ENCODE measurements around the gene NBPF3. TPM values are rescaled to one million over a fixed set of nuclear protein-coding genes. Genes with fewer than 3 reads are reported as not detected.
"Not testable (repeated sequence)": the region's sequence is repeated elsewhere in the genome, so short reads cannot be mapped to it uniquely, and the experiment has no call there.

Gene NBPF3, protein sequence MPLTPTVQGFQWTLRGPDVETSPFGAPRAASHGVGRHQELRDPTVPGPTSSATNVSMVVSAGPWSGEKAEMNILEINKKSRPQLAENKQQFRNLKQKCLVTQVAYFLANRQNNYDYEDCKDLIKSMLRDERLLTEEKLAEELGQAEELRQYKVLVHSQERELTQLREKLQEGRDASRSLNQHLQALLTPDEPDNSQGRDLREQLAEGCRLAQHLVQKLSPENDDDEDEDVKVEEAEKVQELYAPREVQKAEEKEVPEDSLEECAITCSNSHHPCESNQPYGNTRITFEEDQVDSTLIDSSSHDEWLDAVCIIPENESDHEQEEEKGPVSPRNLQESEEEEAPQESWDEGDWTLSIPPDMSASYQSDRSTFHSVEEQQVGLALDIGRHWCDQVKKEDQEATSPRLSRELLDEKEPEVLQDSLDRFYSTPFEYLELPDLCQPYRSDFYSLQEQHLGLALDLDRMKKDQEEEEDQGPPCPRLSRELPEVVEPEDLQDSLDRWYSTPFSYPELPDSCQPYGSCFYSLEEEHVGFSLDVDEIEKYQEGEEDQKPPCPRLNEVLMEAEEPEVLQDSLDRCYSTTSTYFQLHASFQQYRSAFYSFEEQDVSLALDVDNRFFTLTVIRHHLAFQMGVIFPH
- 10 to 100 TPM in 1 of 2 donors, 1 to 10 TPM in 1; 9.9 to 10.8 TPM for total RNA-seq

DNA sequence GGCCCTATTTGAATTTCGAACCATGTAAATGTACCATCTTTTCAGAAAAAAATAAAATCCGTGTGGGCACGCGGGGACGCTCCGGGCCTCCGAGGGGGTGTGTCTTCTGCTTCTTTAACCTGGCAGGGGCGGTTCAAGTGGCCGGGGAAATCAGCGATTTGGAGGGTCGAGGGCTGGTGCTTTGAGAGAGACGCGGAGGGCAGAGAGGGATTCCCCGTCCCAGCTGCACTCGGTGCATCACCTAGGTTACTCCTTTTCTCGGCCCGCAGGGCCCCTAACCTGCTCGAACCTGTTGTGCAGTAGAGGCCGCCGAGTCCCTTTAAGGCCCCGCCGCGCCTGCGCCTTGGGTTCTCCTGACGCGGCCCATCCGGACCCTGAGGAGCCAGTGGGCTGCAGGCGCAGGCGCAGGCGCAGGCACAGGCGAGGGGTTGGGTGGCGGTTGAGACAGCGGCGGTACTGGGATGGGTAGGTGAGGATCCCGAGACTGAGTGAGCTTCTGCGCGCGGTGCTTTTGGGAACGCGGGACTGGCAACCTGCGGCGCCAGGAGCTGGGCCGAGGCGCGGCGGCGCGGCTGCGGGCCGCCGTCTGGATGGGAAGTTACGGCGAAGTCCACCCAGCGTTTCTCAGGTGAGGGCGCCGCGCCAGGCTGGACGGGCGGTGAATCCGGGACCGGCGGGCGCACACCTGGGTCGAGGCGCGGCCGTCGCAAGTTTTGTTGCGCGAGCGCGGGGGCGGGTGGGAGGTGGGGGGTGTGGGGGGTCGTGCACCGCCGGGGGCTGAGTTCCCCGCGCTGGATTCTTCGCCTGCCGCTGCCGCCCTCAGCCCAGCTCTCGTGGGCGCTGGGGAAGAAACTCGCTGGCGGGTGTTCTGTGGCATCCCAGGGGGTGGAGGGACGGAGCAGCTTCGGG, at the start of gene NBPF3:
Gene NBPF3, plus strand, starts transcription at position 417 of the 909 bp plus-strand sequence. CDS start 4,950 bp downstream, outside the sequence.
- peaks cover 2% of the 10 kb centered on the region for H3K27me3 Mint-ChIP-seq
- H3K9me3 Mint-ChIP-seq, result no peaks in the 10 kb centered on the region
- peak; percentile 99 for ATAC-seq (replicated peaks)
- peak within 1 kb of the TSS; percentile 94 for H3K27ac Mint-ChIP-seq
- H3K4me3 Mint-ChIP-seq, result peak within 1 kb of the TSS; percentile 96
- peaks cover 9% of the 10 kb centered on the region for H3K4me1 Mint-ChIP-seq
- H3K36me3 Mint-ChIP-seq (ENCODE audit: low read depth), result peaks cover 5% of the 10 kb centered on the region

DNA sequence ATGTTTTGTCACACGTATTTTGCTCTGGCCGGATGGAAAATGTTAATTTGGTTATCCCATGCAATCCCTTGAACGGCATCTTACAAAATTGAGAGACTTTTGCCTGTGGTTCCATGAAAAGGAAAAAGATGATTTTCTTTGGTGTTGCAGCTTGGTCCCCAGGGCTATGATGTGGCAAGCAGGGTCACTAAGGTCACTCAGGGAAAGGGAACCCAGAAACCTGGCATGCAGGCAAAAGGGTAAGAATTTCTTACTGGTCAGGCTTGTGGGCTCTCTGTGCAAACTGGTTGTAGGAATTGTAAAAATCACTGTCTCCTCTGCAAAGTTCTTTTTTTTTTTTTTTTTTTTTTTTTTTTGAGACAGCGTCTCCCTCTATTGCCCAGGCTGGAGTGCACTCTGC, 48.4 kb upstream of the NBPF3 start:
- Mint-ChIP-seq H3K4me3 (no peak overlapping the region), H3K36me3 (ENCODE audit: low read depth) (no peaks in the 10 kb centered on the region), H3K27ac (no peak overlapping the region), H3K27me3 (peaks cover 10% of the 10 kb centered on the region), H3K4me1 (peaks cover 6% of the 10 kb centered on the region), H3K9me3 (no peaks in the 10 kb centered on the region)
- no peak for ATAC-seq (replicated peaks)

DNA sequence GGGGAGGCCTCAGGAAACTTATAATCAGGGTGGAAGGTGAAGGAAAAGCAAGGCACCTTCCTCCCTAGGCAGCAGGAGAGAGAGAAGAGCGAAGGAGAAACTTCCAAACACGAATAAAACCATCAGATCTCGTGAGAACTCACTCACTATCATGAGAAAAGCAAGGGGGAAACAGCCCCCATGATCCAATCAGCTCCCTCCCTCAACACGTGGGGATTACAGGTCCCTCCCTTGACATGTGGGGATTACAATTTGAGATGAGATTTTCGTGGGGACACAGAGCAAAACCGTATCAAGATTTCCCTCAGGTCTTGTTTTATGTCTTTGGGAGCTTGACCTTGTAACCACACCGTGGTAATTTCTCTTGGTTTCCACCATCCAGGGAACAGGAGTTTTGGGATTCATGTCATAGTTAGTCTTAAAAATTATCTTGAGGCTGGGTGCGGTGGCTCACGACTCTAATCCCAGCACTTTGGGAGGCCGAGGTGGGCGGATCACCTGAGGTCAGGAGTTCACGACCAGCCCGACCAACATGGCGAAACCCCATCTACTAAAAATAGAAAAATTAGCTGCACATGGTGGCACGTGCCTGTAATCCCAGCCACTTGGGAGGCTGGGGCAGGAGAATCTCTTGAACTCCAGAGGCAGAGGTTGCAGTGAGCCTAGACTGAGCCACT, 47.2 kb upstream of the NBPF3 start:
- H3K9me3 Mint-ChIP-seq, result no peaks in the 10 kb centered on the region
- H3K27me3 Mint-ChIP-seq, result peaks cover 10% of the 10 kb centered on the region
- no peak overlapping the region for H3K4me3 Mint-ChIP-seq
- H3K4me1 Mint-ChIP-seq, result peaks cover 6% of the 10 kb centered on the region
- ATAC-seq (replicated peaks), result no peak
- no peak overlapping the region for H3K27ac Mint-ChIP-seq
- no peaks in the 10 kb centered on the region for H3K36me3 Mint-ChIP-seq (ENCODE audit: low read depth)

DNA sequence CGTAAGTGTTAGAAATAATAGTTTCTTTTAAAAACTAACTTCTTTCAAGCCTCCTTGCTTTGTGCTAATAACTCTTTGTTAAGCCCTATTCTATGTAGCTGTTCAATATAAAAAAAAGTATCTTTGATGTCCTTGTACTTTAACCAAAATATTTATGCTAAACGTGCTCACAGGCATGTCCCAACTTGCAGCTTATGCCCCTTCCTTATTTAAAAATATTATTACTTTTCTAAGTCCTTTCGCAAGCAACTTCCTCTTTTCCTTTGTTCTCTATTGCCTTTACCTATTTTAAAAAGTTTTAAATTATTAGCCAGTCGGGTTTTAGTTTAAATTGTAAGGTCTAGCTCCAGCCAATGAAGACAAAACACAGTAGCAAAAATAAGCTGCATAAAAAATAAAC, 43.4 kb upstream of the NBPF3 start:
- Mint-ChIP-seq H3K4me3 (no peak overlapping the region), H3K27me3 (peaks cover 7% of the 10 kb centered on the region), H3K9me3 (no peaks in the 10 kb centered on the region), H3K36me3 (ENCODE audit: low read depth) (no peaks in the 10 kb centered on the region), H3K27ac (no peak overlapping the region), H3K4me1 (no peaks in the 10 kb centered on the region)
- ATAC-seq (replicated peaks), result no peak

DNA sequence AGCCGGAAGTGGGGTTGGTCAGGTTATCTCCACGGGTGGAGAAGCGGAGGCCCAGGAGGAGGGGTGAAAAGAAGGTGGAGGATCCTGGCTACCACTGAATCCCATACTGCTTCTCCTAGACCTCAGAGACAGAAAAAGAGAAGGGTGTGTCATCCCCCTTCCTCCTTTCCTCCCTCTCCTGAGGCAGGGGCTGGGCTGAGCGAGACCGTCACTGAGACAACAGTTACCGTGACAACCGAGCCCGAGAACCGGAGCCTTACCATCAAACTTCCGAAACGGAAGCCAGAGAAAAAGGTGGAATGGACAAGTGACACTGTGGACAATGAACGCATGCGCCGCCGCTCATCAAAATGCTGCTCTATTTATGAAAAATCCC, 42.1 kb upstream of the NBPF3 start:
- peak overlapping the region; percentile 87 for H3K27ac Mint-ChIP-seq
- peak; percentile 93 for ATAC-seq (replicated peaks)
- peak overlapping the region; percentile 71 for H3K4me3 Mint-ChIP-seq
- no peaks in the 10 kb centered on the region for H3K4me1 Mint-ChIP-seq
- no peaks in the 10 kb centered on the region for H3K36me3 Mint-ChIP-seq (ENCODE audit: low read depth)
- H3K27me3 Mint-ChIP-seq, result peaks cover 3% of the 10 kb centered on the region
- no peaks in the 10 kb centered on the region for H3K9me3 Mint-ChIP-seq

DNA sequence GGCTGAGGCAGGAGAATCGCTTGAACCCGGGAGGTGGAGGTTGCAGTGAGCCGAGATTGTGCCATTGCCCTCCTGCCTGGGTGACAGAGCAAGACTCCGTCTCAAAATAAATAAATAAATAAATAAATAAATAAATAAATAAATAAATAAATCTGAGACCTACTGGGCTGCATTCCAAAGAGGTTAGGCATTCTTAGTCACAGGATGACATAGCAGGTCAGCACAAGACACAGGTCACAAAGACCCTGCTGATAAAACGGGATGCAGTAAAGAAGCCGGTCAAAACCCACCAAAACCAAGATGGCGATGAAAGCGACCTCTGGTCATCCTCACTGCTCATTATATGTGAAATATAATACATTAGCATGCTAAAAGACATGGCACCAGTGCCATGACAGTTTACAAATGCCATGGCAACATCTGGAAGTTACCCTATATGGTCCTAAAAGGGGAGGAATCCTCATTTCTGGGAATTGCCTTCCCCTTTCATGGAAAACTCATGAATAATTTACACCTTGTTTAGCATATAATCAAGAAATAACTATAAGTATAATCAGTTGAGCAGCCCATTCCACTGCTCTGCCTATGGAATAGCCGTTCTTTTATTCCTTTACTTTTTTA, 38.1 kb upstream of the NBPF3 start:
- not testable (repeated sequence) for H3K4me3 Mint-ChIP-seq; H3K27me3 Mint-ChIP-seq; H3K36me3 Mint-ChIP-seq (ENCODE audit: low read depth); H3K27ac Mint-ChIP-seq; ATAC-seq (replicated peaks); H3K9me3 Mint-ChIP-seq; H3K4me1 Mint-ChIP-seq

DNA sequence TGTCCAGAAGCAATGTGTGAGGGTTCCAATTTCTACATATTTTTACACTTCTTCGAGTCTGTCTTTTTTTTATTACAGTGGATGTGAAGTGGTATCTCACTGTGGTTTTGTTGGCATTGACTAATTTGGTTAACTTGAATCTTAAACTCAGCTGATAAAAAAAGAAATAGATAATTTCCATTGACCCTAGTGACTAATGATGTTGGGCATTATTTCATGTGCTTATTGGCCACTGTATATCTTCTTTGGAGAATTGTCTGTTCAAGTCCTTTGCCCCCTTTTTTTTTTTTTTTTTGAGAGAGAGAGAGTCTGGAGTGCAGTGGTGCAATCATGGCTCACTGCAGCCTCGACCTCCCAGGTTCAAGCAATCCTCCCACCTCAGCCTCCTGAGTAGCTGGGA, 33.3 kb upstream of the NBPF3 start:
- Mint-ChIP-seq H3K4me1 (no peaks in the 10 kb centered on the region), H3K36me3 (ENCODE audit: low read depth) (no peaks in the 10 kb centered on the region), H3K4me3 (no peak overlapping the region), H3K27me3 (peaks cover 9% of the 10 kb centered on the region), H3K9me3 (no peaks in the 10 kb centered on the region), H3K27ac (no peak overlapping the region)
- ATAC-seq (replicated peaks), result no peak

DNA sequence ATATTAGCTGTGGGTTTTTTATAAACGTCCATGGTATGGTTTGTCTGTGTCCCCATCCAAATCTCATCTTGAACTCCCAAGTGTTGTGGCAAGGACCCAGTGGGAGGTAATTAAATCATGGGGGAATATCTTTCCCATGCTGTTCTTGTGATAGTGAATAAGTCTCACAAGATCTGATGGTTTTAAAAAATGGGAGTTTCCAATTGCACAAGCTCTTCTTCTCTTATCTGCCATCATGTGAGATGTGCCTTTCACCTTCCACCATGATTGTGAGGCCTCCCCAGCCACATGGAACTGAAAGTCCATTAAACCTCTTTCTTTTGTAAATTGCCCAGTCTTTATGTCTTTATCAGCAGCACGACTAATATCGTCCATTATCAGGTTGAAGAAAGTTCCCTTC, 30.0 kb upstream of the NBPF3 start:
- not testable (repeated sequence) for H3K4me3 Mint-ChIP-seq; ATAC-seq (replicated peaks); H3K4me1 Mint-ChIP-seq; H3K27ac Mint-ChIP-seq; H3K27me3 Mint-ChIP-seq; H3K36me3 Mint-ChIP-seq (ENCODE audit: low read depth); H3K9me3 Mint-ChIP-seq

DNA sequence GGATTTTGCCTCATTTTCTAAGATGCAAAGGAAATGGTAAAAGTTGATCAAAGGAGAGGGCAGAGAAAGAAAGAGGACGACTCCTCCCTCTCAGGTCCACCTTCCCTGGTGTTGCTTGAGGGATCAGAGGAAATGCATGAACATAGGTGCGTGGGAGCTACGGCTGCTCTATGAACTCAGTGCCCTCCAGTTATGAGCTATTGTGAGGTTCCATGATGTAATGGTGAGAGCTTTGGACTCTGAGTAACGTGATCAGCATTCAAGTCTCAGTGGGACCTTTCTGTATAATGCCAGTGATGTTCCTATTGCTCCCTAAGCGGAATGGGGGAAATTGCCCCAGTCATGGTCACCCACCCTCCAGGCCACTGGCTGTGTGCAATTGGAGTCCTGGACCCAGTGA, 25.9 kb upstream of the NBPF3 start:
- H3K27ac Mint-ChIP-seq, result no peak overlapping the region
- H3K36me3 Mint-ChIP-seq (ENCODE audit: low read depth), result no peaks in the 10 kb centered on the region
- no peaks in the 10 kb centered on the region for H3K9me3 Mint-ChIP-seq
- H3K27me3 Mint-ChIP-seq, result peaks cover 17% of the 10 kb centered on the region
- ATAC-seq (replicated peaks), result no peak
- no peaks in the 10 kb centered on the region for H3K4me1 Mint-ChIP-seq
- H3K4me3 Mint-ChIP-seq, result no peak overlapping the region

DNA sequence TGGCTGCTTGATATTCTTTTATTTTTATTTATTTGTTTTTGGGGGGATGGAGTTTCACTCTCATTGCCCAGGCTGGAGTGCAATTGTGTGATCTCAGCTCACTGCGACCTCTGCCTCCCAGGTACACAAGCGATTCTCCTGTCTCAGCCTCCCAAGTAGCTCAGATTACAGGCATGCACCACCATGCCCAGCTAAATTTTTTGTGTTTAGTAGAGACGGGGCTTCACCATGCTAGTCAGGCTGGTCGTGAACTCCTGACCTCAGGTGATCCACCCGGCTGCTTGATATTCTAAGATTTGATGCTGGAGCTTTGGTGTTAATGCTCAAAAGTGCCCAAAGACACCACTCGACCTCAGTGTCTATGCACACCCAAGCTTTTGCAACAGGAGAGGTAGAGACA, 19.6 kb upstream of the NBPF3 start:
- ATAC-seq (replicated peaks); H3K4me3 Mint-ChIP-seq; H3K9me3 Mint-ChIP-seq; H3K36me3 Mint-ChIP-seq (ENCODE audit: low read depth); H3K4me1 Mint-ChIP-seq; H3K27ac Mint-ChIP-seq: not testable (repeated sequence)
- H3K27me3 Mint-ChIP-seq, result peaks cover 30% of the 10 kb centered on the region

DNA sequence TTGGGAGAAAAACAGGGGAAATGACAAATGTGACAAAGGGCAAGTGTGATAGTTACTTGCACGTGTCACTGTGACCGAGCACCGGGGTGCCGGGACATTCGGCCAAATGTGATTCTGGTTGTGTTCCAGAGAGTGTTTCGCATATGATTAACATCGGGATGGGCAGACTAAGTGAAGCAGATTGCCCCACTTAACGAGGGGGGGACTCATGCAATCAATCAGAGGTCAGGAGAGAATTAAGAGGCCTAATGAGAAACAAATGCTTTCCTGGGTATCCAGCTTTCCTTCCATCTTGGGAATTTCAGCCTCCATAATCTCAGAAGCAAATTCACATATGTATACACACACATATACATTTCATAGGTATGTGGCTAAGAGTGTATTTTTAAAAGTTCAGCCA, 18.6 kb upstream of the NBPF3 start:
- H3K27me3 Mint-ChIP-seq, result peaks cover 26% of the 10 kb centered on the region
- H3K4me3 Mint-ChIP-seq; H3K9me3 Mint-ChIP-seq; H3K36me3 Mint-ChIP-seq (ENCODE audit: low read depth); ATAC-seq (replicated peaks); H3K4me1 Mint-ChIP-seq; H3K27ac Mint-ChIP-seq: not testable (repeated sequence)

DNA sequence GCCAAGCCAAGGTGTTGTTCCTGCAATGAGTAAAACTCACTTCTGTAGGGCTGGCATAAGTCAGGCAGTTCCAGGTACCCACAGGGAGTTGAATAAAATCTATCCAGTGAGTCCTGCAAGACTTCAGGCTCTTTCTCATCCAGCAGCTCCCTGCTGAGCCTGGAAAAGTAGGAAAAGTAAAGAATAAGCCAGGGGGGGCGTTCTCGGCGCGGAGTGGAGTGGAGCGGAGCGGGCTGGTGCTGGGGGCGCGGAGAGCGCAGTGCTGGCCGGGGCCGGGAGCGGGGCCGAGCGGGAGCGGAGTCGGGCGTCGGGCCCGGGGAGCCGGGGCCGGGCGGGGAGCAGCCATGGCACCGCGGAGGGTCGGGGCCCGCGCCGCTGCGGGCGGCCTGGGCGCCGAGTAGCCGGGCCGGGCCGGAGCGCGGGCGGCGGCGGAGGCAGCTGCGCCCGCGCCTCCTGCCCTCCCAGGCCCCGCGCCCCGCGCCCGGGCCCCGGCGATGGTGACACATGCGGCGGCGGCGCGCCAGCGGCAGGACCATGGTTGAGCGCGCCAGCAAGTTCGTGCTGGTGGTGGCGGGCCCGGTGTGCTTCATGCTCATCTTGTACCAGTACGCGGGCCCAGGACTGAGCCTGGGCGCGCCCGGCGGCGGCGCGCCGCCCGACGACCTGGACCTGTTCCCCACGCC, 12.0 kb upstream of the NBPF3 start:
- not testable (repeated sequence) for H3K27ac Mint-ChIP-seq; H3K36me3 Mint-ChIP-seq (ENCODE audit: low read depth); H3K4me3 Mint-ChIP-seq; H3K9me3 Mint-ChIP-seq; H3K4me1 Mint-ChIP-seq
- ATAC-seq (replicated peaks), result peak; percentile 23
- H3K27me3 Mint-ChIP-seq, result peaks cover 10% of the 10 kb centered on the region

DNA sequence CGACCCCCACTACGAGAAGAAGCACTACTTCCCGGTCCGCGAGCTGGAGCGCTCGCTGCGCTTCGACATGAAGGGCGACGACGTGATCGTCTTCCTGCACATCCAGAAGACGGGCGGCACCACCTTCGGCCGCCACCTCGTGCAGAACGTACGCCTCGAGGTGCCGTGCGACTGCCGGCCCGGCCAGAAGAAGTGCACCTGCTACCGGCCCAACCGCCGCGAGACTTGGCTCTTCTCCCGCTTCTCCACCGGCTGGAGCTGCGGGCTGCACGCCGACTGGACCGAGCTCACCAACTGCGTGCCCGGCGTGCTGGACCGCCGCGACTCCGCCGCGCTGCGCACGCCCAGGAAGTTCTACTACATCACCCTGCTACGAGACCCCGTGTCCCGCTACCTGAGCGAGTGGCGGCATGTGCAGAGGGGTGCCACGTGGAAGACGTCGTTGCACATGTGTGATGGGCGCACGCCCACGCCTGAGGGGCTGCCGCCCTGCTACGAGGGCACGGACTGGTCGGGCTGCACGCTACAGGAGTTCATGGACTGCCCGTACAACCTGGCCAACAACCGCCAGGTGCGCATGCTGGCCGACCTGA, 11.4 kb upstream of the NBPF3 start:
- ATAC-seq (replicated peaks), result peak; percentile 14
- not testable (repeated sequence) for H3K9me3 Mint-ChIP-seq; H3K27ac Mint-ChIP-seq; H3K4me1 Mint-ChIP-seq; H3K4me3 Mint-ChIP-seq; H3K36me3 Mint-ChIP-seq (ENCODE audit: low read depth)
- H3K27me3 Mint-ChIP-seq, result peaks cover 10% of the 10 kb centered on the region

All from activated T-helper 17 cell treated with anti-CD3 and anti-CD28 coated beads, Interleukin-2, amount 50 U/mL, for 72 hours (primary cell).